ENCODE measurements around the gene UBE2J2. TPM values are rescaled to one million over a fixed set of nuclear protein-coding genes. Genes with fewer than 3 reads are reported as not detected.

UBE2J2 gene
- total and polyA plus RNA-seq, 2 of the 13 experiments (the other 11 are each of a cell fraction or from before 2014, with no cell fraction given) = 25.4 to 29.4 TPM

GRCh38 chr1:1291548-1292441 is 18.1 kb upstream of the UBE2J2 start (continued):
- peak; percentile 70 for TF ChIP-seq ZFP91 (CRISPR knock-in tag; IDR thresholded peaks at IDR 0.05; ENCODE audit: borderline replicate concordance)
- TF ChIP-seq ZNF563 (CRISPR knock-in tag; IDR thresholded peaks at IDR 0.05) = peak; percentile 39; the same call in 1 of the 2 replicates
- no peak for TF ChIP-seq HDAC6 (IDR thresholded peaks at IDR 0.05; ENCODE audit: low read depth, low read length)
- TF ChIP-seq KDM2A (CRISPR knock-in tag; IDR thresholded peaks at IDR 0.05; ENCODE audit: borderline replicate concordance, low read depth) = peak; percentile 93
- peak; percentile 10; the same call in 1 of the 2 replicates for TF ChIP-seq FOXO1 (CRISPR knock-in tag; IDR thresholded peaks at IDR 0.05)
- no peak for TF ChIP-seq CBX2 (IDR thresholded peaks at IDR 0.05; ENCODE audit: low read depth, low read length)
- no peak for TF ChIP-seq CBX2 (CRISPR knock-in tag; IDR thresholded peaks at IDR 0.05; ENCODE audit: low read depth)
- TF ChIP-seq SIX4 (CRISPR knock-in tag; IDR thresholded peaks at IDR 0.05) = no peak
- 0 out of 2 replicates have a peak, but pooled peaks have one; percentile 43 for TF ChIP-seq SNAI1 (CRISPR knock-in tag; IDR thresholded peaks at IDR 0.05; ENCODE audit: borderline replicate concordance)
- TF ChIP-seq IKZF1 (IDR thresholded peaks at IDR 0.05) = no peak
- TF ChIP-seq ZNF841 (CRISPR knock-in tag; IDR thresholded peaks at IDR 0.05; ENCODE audit: borderline replicate concordance) = no peak
- no peak for TF ChIP-seq HNRNPH1 (optimal IDR thresholded peaks at IDR 0.05; ENCODE audit: low read depth, low read length)
- peak in 1 of 2 experiments; percentile 83; a peak in 2 of 4 replicates for TF ChIP-seq HMGXB4 (CRISPR knock-in tag; IDR thresholded peaks at IDR 0.05; ENCODE audit: borderline replicate concordance in 1 of 2, low read depth in 1 of 2)
- TF ChIP-seq AKAP8 (CRISPR knock-in tag; IDR thresholded peaks at IDR 0.05) = peak; percentile 91
- no peak for TF ChIP-seq ZBTB46 (CRISPR knock-in tag; IDR thresholded peaks at IDR 0.05; ENCODE audit: borderline replicate concordance)
- TF ChIP-seq ZBTB2 (CRISPR knock-in tag; IDR thresholded peaks at IDR 0.05; ENCODE audit: low read depth) = no peak
- peak; percentile 72; the same call in 1 of the 2 replicates for TF ChIP-seq ZNF713 (CRISPR knock-in tag; IDR thresholded peaks at IDR 0.05)
- TF ChIP-seq MLX (CRISPR knock-in tag; IDR thresholded peaks at IDR 0.05) = no peak
- TF ChIP-seq ZNF20 (CRISPR knock-in tag; IDR thresholded peaks at IDR 0.05) = no peak
- no peak for TF ChIP-seq GATA4 (IDR thresholded peaks at IDR 0.05; ENCODE audit: borderline replicate concordance, low read depth)
- TF ChIP-seq FOXC1 (CRISPR knock-in tag; IDR thresholded peaks at IDR 0.05; ENCODE audit: borderline replicate concordance) = 0 out of 2 replicates have a peak, but pooled peaks have one; percentile 58
- TF ChIP-seq KMT2A (CRISPR knock-in tag; IDR thresholded peaks at IDR 0.05) = no peak

All from HepG2 (cell line).